ENCODE data around the gene SLC16A1. TPM values are rescaled to one million over a fixed set of nuclear protein-coding genes. Genes with fewer than 3 reads are reported as not detected.
"Not testable (repeated sequence)": the region's sequence is repeated elsewhere in the genome, so short reads cannot be mapped to it uniquely, and the experiment has no call there.

SLC16A1 gene
- total RNA-seq, 1 donor from 2014 or later, result 31.8 TPM

DNA sequence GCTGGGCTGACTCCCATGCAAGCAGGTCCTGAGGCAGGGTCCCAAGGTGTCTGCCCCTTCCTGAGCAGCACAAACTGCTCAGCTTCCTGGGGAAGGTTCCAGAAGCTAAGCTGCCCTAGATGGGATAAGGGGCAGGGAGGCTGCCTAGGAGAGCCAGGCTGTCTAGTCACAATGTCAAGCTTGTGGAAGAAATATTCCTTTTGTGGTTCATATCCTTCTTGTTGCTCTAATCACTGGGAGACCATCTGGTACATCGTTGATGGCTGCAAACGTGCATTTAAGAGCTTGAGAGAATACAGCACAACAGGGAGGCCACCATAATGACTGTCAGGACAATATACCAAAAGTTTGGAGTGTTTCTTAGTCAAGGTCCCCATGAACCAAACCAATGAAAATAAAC lies 67.4 kb downstream of the SLC16A1 start:
- TF ChIP-seq, protein P1, sequence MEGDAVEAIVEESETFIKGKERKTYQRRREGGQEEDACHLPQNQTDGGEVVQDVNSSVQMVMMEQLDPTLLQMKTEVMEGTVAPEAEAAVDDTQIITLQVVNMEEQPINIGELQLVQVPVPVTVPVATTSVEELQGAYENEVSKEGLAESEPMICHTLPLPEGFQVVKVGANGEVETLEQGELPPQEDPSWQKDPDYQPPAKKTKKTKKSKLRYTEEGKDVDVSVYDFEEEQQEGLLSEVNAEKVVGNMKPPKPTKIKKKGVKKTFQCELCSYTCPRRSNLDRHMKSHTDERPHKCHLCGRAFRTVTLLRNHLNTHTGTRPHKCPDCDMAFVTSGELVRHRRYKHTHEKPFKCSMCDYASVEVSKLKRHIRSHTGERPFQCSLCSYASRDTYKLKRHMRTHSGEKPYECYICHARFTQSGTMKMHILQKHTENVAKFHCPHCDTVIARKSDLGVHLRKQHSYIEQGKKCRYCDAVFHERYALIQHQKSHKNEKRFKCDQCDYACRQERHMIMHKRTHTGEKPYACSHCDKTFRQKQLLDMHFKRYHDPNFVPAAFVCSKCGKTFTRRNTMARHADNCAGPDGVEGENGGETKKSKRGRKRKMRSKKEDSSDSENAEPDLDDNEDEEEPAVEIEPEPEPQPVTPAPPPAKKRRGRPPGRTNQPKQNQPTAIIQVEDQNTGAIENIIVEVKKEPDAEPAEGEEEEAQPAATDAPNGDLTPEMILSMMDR (IDR thresholded peaks at IDR 0.05), result no peak
- Histone ChIP-seq H3K27me3 (no peaks in the 10 kb centered on the region), H3K4me1 (no peaks in the 10 kb centered on the region), H3K36me3 (no peaks in the 10 kb centered on the region), H3K27ac (no peak overlapping the region), H3K9me3 (no peaks in the 10 kb centered on the region), H3K4me3 (no peak overlapping the region)
- DNase-seq (ENCODE audit: low spot score in 2 of 2), result no peak
- intact Hi-C loops (cut with DNase I), result no loop called here

DNA sequence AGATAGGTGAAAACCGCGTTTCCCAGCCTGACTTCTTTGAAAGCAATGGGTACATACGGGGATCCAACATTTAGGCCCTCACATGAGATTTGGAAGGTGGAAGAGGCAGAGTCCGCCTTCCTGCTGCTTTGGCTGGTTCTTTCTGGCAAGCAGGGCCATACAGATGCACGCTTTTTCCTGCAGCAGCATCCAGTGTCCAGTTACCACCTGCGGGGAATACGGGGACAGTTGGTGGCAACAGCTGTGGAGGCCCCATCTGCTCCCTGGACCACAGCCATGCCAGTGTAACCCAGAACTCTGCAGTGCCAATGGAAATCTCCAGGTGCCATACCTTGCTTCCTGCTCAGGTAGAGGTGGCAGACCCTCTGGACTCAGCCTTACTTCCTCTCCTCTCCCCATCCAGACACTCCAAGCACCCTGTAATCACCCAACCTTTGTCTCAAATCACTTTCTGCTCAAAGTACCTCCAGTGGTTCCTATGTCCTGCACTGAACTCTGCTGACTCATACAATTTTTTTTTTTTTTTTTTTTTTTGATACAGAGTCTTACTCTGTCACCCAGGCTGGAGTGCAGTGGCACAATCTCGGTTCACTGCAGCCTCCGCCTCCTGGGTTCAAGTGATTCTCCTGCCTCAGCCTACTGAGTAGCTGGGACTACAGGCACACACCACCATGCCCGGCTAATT lies 68.3 kb downstream of the SLC16A1 start:
- intact Hi-C loops (cut with DNase I), result no loop called here
- Histone ChIP-seq H3K9me3 (no peaks in the 10 kb centered on the region), H3K27me3 (no peaks in the 10 kb centered on the region), H3K27ac (no peak overlapping the region), H3K4me3 (no peak overlapping the region), H3K36me3 (no peaks in the 10 kb centered on the region), H3K4me1 (no peaks in the 10 kb centered on the region)
- no peak for DNase-seq (ENCODE audit: low spot score in 2 of 2)
- TF ChIP-seq, protein P1 (IDR thresholded peaks at IDR 0.05), result no peak

DNA sequence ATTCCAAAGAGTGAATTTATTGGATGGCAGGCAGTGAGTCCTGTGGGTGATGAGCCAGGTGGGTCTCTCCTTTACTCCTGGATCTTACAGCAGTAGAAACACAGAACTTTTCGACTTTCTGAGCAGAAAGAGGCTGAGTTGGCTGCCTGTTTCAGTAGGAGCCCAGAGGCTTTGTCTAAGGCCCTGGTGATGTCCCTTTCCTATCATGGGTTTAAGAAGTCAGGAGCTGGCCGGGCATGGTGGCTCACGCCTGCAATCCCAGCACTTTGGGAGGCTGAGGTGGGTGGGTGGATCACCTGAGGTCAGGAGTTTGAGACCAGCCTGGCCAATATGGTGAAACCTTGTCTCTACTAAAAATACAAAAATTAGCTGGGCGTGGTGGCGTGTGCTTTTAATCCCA lies 71.0 kb downstream of the SLC16A1 start:
- H3K4me3 ChIP-seq; H3K9me3 ChIP-seq; DNase-seq (ENCODE audit: low spot score in 2 of 2); H3K27ac ChIP-seq; H3K4me1 ChIP-seq; H3K36me3 ChIP-seq; H3K27me3 ChIP-seq: not testable (repeated sequence)
- intact Hi-C loops (cut with DNase I), result loop anchor here (5.0 kb wide), 1 partner anchor 168 kb away; the partner anchor contains the start of gene PPM1J

DNA sequence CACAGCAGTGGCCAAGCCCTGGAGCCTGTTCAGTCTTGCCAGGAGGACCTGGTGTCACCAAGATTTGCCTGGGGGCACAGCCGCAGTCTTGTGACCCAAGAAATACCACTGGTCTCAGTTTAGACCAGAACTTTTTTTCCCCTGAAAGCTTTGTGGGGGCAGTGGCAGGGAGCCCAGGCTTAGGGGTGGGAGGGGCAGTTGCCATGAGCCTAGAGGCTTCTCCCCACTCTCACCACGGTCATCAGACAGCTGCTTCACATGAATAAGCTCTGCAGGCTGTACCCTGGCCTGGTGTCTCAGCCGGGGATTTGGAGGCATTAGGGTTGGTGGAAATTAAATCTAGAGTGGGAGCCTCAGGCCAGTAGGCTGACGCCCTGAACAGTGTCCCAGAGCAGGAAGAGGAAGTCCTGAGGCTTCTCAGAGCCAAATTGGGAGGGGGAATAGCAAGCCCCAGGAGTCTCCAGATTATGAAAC lies 73.7 kb downstream of the SLC16A1 start:
- no peak for DNase-seq (ENCODE audit: low spot score in 2 of 2)
- H3K27ac ChIP-seq, result no peak overlapping the region
- intact Hi-C loops (cut with DNase I), result loop anchor here (1.0 to 5.0 kb wide), 2 partner anchors 73 to 165 kb away; partner anchors contain the start of gene PPM1J
- H3K36me3 ChIP-seq, result no peaks in the 10 kb centered on the region
- no peaks in the 10 kb centered on the region for H3K27me3 ChIP-seq
- no peaks in the 10 kb centered on the region for H3K9me3 ChIP-seq
- TF ChIP-seq, protein P1 (IDR thresholded peaks at IDR 0.05), result no peak
- no peaks in the 10 kb centered on the region for H3K4me1 ChIP-seq
- H3K4me3 ChIP-seq, result no peak overlapping the region

DNA sequence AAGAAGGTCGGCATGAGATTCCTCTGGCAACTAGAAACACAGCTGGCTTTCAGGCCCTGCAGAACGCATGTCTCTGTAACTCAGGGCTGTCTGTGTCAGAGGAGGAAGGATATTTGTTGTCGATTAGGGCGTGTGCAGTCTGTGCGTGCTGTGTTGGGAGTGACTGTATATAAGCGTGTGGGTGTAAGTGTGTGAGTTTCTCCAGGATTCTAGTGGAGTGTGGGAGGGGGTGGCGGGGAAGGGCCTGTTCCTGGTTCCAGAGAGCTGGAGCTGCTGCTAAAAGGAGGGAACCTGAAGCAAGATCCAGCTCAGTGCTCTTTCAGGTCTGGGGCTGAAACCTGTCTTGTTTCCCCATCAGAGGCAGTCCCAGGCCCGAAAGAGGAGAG lies 74.3 kb downstream of the SLC16A1 start:
- Histone ChIP-seq H3K4me3 (no peak overlapping the region), H3K27me3 (no peaks in the 10 kb centered on the region), H3K27ac (no peak overlapping the region), H3K9me3 (no peaks in the 10 kb centered on the region), H3K4me1 (no peaks in the 10 kb centered on the region), H3K36me3 (no peaks in the 10 kb centered on the region)
- TF ChIP-seq, protein P1 (IDR thresholded peaks at IDR 0.05), result no peak
- intact Hi-C loops (cut with DNase I), result loop anchor here (1.0 to 5.0 kb wide), 3 partner anchors 74 to 164 kb away; partner anchors contain the start of gene PPM1J
- no peak for DNase-seq (ENCODE audit: low spot score in 2 of 2)

DNA sequence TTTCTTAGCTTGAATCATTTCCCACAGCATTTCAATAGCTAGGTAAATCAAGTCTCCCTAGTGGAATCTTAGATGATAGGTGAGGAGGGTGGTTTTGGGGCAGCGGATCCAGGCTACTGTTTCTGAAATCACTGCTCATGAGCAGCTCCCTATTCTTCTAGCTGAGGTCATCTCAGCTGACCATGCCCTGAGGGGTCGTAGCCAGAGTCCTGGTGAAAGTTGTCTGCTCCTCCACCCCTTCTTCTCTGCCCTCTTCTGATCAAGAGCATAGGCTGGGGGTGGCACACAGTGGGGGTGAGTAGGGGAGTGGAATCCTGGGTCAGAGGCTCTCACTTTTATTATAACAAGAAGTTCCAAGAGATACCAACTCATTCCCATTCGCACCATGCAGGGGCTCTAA lies 76.2 kb downstream of the SLC16A1 start:
- TF ChIP-seq, protein P1 (IDR thresholded peaks at IDR 0.05), result no peak
- Histone ChIP-seq H3K4me3 (no peak overlapping the region), H3K27ac (no peak overlapping the region), H3K4me1 (no peaks in the 10 kb centered on the region), H3K36me3 (no peaks in the 10 kb centered on the region), H3K27me3 (no peaks in the 10 kb centered on the region), H3K9me3 (no peaks in the 10 kb centered on the region)
- intact Hi-C loops (cut with DNase I), result loop anchor here (5.0 kb wide), 1 partner anchor 163 kb away; the partner anchor contains the start of gene PPM1J
- DNase-seq (ENCODE audit: low spot score in 2 of 2), result no peak
